OCI-LY7 (cell line): Measurements from ENCODE around the gene RHEX.

Experiments used
- EZH2phosphoT487 ChIP-seq: fragments of 200-600 bp; sonication (generic); IDR thresholded peaks from 2 replicates; pipeline ENCODE4 v1.6.1; 2018; ENCODE audit warnings: low read depth, borderline replicate concordance, mild to moderate bottlenecking, mixed run types, antibody characterized with exemption, low read length, moderate library complexity, mixed read lengths
- TF ChIP-seq, protein P1 (sequence below): fragments of 200-600 bp; sonication (generic); conservative IDR thresholded peaks from 2 replicates; pipeline ENCODE4 v1.5.1; 2014; ENCODE audit warnings: mild to moderate bottlenecking, antibody characterized with exemption, low read length, moderate library complexity, mixed read lengths

DNA sequence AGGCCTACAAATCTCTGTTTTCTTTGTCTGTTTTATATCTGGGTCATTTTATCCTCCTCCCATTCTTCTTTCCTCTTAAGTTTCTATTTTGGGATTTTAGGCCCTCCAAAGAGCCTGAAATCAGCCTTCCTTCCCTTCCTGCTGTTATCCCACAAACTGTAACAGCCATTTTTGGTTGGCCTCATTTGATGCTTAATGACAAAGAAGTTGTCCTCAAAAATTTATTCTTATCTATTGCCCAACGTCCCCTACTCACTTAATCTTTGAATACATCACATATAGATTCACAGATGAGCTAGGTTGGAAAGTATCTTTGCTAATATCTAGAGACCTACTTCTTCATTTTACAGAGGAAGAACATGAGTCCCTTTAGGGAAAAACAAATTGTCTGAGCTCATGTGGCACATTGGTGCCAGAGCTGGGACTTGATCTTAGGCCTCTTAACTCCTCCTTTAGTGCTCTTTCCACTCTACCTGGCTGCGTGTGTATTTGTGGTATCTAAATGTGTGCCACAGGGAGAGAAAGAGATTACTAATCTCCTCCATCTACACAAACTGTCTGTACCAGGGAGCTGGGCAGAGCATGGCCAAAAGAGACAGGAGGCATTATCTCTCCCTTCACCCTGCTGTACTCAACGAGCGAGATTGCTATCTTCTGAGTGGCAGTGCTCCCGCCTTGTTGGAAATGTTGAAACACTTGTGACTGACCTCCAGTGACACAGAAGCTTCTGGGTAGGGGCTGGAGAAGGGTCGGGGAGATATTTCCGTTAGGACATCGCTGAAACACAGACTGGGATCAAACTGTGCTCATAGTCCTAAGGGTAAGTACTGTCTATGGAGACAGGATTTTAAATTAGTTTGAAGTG, 30.1 kb downstream of the RHEX start:
- TF ChIP-seq, protein P1, sequence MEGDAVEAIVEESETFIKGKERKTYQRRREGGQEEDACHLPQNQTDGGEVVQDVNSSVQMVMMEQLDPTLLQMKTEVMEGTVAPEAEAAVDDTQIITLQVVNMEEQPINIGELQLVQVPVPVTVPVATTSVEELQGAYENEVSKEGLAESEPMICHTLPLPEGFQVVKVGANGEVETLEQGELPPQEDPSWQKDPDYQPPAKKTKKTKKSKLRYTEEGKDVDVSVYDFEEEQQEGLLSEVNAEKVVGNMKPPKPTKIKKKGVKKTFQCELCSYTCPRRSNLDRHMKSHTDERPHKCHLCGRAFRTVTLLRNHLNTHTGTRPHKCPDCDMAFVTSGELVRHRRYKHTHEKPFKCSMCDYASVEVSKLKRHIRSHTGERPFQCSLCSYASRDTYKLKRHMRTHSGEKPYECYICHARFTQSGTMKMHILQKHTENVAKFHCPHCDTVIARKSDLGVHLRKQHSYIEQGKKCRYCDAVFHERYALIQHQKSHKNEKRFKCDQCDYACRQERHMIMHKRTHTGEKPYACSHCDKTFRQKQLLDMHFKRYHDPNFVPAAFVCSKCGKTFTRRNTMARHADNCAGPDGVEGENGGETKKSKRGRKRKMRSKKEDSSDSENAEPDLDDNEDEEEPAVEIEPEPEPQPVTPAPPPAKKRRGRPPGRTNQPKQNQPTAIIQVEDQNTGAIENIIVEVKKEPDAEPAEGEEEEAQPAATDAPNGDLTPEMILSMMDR: no peak
- TF ChIP-seq EZH2phosphoT487: no peak
